Measurements from ENCODE around the gene RINL. TPM values are rescaled to one million over a fixed set of nuclear protein-coding genes. Genes with fewer than 3 reads are reported as not detected.
"Not testable (repeated sequence)": the region's sequence is repeated elsewhere in the genome, so short reads cannot be mapped to it uniquely, and the experiment has no call there.

RINL gene
- total and polyA plus RNA-seq, 2 of the 4 experiments (the other 2 are of a cell fraction) = 0.72 to 1.9 TPM

GRCh38 chr19:38859631-38860204, 18.4 kb downstream of the RINL start:
- H2AK9ac ChIP-seq (replicated peaks; ENCODE audit: low read depth, low read length, poor library complexity); dilution Hi-C loops (cut with HindIII; ENCODE audit: low sequenced_read_pairs, unreplicated experiment); H4K5ac ChIP-seq (ENCODE audit: low read depth, low read length); H3K9ac ChIP-seq (ENCODE audit: low read depth, low read length); H3K4ac ChIP-seq (ENCODE audit: low read depth, low read length); H2BK5ac ChIP-seq (ENCODE audit: low read depth, low read length, poor library complexity, severe bottlenecking); H2BK15ac ChIP-seq (ENCODE audit: low read depth, low read length); DNase-seq; intact Hi-C loops (cut with micrococcal nuclease); H3K14ac ChIP-seq (replicated peaks; ENCODE audit: low read depth, low read length); H3K4me1 ChIP-seq (ENCODE audit: control insufficient read depth, insufficient read depth, low read length); H2BK120ac ChIP-seq (ENCODE audit: low read depth, low read length); BruUV-seq (replicated peaks); CTCF ChIA-PET; H2BK20ac ChIP-seq (ENCODE audit: low read depth, low read length); ATAC-seq (ENCODE audit: low read depth); H3K9me3 ChIP-seq (ENCODE audit: control insufficient read depth, insufficient read depth, low read length); H4K91ac ChIP-seq (ENCODE audit: insufficient read depth, low read depth, low read length); H3K23ac ChIP-seq (ENCODE audit: low read depth, low read length); H3K4me3 ChIP-seq (ENCODE audit: insufficient read depth, low read depth, low read length); H3K18ac ChIP-seq (ENCODE audit: low read depth, low read length); POLR2A ChIA-PET (ENCODE audit: unreplicated experiment); H3K79me1 ChIP-seq (ENCODE audit: low read depth in 1 of 2, low read length in 2 of 2); H3K27ac ChIP-seq (ENCODE audit: insufficient read depth, low read length); H3K9me1 ChIP-seq (ENCODE audit: insufficient read depth, low read length); H2AK5ac ChIP-seq (ENCODE audit: low read depth, low read length); H3K36me3 ChIP-seq (ENCODE audit: control insufficient read depth, insufficient read depth, low read length); H4K20me1 ChIP-seq (ENCODE audit: insufficient read depth, low read length); H3K56ac ChIP-seq (ENCODE audit: extremely low read depth, insufficient read depth, low read length); in situ Hi-C loops (cut with MboI; ENCODE audit: low sequenced_read_pairs); H2AFZ ChIP-seq (replicated peaks; ENCODE audit: low read length, poor library complexity); H3K27me3 ChIP-seq (ENCODE audit: control insufficient read depth, insufficient read depth, low read length): not testable (repeated sequence)
- WGBS, 2 experiments (ENCODE audit: extremely low coverage in 2 of 2, insufficient read length in 1 of 2) = 33% methylated on average over 4 of the region's 21 CpGs; no CpG with 5 or more reads in 1 of the 2 experiments
- peak overlapping the region in 1 of 2 experiments; percentile 60; a peak in 1 of 4 replicates for H4K8ac ChIP-seq (ENCODE audit: low read depth in 2 of 2, low read length in 2 of 2)
- H3K4me2 ChIP-seq (ENCODE audit: low read depth, low read length) = peak overlapping the region; percentile 7; the same call in 1 of the 2 replicates
